CD14-positive monocyte (primary cell): ENCODE measurements around the gene ARHGAP15. TPM values are rescaled to one million over a fixed set of nuclear protein-coding genes. Genes with fewer than 3 reads are reported as not detected.

Source experiments
- DNase-seq, 3 donors: peaks; one replicate each; pipeline ENCODE4 v3.0.0-alpha.2; 2011 to 2022
- H2AFZ ChIP-seq: 2 replicates; pipeline ENCODE4 v1.6.0; 2012; ENCODE audit warnings: mild to moderate bottlenecking, low read depth, low read length, inconsistent platforms; ENCODE audit not compliant: insufficient read depth, poor library complexity, severe bottlenecking
- H3K27ac ChIP-seq, 2 donors: 1 replicate in 1 of 2; 2 replicates in 1 of 2; pipeline ENCODE4 v1.5.1; 2012 to 2013; ENCODE audit warnings: low read length in 2 of 2, control low read depth in 1 of 2, inconsistent platforms in 1 of 2, low read depth in 1 of 2, mild to moderate bottlenecking in 1 of 2
- H3K27me3 ChIP-seq, 2 donors: one replicate each; pipeline versions ENCODE4 v1.6.0 to v1.6.1; 2011 to 2013; ENCODE audit warnings: low read length in 2 of 2; ENCODE audit not compliant: control insufficient read depth in 2 of 2, insufficient read depth in 2 of 2
- H3K36me3 ChIP-seq, 2 donors: replicated peaks in 1 of 2; 1 replicate in 1 of 2; 2 replicates in 1 of 2; pipeline versions ENCODE4 v1.5.1 to v1.6.1; 2012 to 2013; ENCODE audit warnings: low read length in 2 of 2, control low read depth in 1 of 2, inconsistent platforms in 1 of 2, mild to moderate bottlenecking in 1 of 2; ENCODE audit not compliant: insufficient read depth in 2 of 2, control insufficient read depth in 1 of 2
- H3K4me1 ChIP-seq, 2 donors: 1 replicate in 1 of 2; 2 replicates in 1 of 2; pipeline versions ENCODE4 v1.5.1 to v1.6.1; 2012 to 2013; ENCODE audit warnings: low read length in 2 of 2, control low read depth in 1 of 2, inconsistent platforms in 1 of 2, mild to moderate bottlenecking in 1 of 2, moderate library complexity in 1 of 2; ENCODE audit not compliant: insufficient read depth in 2 of 2, control insufficient read depth in 1 of 2
- H3K4me2 ChIP-seq: replicated peaks from 2 replicates; pipeline ENCODE3; 2012; ENCODE audit warnings: low read length, moderate library complexity, mild to moderate bottlenecking; ENCODE audit not compliant: poor library complexity, severe bottlenecking; ENCODE audit errors: extremely low read depth
- H3K4me3 ChIP-seq, 3 experiments: fragments of 200-600 bp in 1 of 3; sonication (generic) in 1 of 3; replicated peaks in 1 of 3; 1 replicate in 2 of 3; 2 replicates in 1 of 3; pipeline ENCODE4 v1.5.1; 2011 to 2013; ENCODE audit warnings: low read length in 3 of 3, mild to moderate bottlenecking in 3 of 3, control low read depth in 2 of 3, low read depth in 2 of 3, inconsistent platforms in 1 of 3, moderate library complexity in 1 of 3
- H3K79me2 ChIP-seq: 2 replicates; pipeline ENCODE4 v1.6.0; 2012; ENCODE audit warnings: mild to moderate bottlenecking, control low read depth, inconsistent platforms, low read length, moderate library complexity; ENCODE audit not compliant: insufficient read depth
- H3K9ac ChIP-seq: 2 replicates; pipeline ENCODE4 v1.6.0; 2017; ENCODE audit warnings: low read length, mild to moderate bottlenecking; ENCODE audit not compliant: insufficient read depth, poor library complexity, severe bottlenecking
- H3K9me3 ChIP-seq, 2 donors: replicated peaks in 1 of 2; 1 replicate in 1 of 2; 2 replicates in 1 of 2; pipeline versions ENCODE4 v1.5.1 to v1.6.1; 2012 to 2013; ENCODE audit warnings: low read length in 2 of 2, control low read depth in 1 of 2; ENCODE audit not compliant: control insufficient read depth in 1 of 2, insufficient read depth in 1 of 2
- H4K20me1 ChIP-seq: 2 replicates; pipeline ENCODE4 v1.6.0; 2012; ENCODE audit warnings: mild to moderate bottlenecking, low read length, control low read depth, moderate library complexity; ENCODE audit not compliant: insufficient read depth
- H3K27ac Mint-ChIP-seq, 7 donors: one replicate each; pipeline ENCODE4 v1.8.0; 2020; ENCODE audit warnings: mild to moderate bottlenecking in 7 of 7, mixed read lengths in 7 of 7, moderate library complexity in 6 of 7, inconsistent platforms in 2 of 7
- H3K27me3 Mint-ChIP-seq, 3 donors: one replicate each; pipeline ENCODE4 v1.8.0; 2021 to 2022; ENCODE audit warnings: low read depth in 3 of 3, mild to moderate bottlenecking in 3 of 3, mixed read lengths in 3 of 3, moderate library complexity in 3 of 3, inconsistent platforms in 1 of 3
- H3K36me3 Mint-ChIP-seq, 2 donors: one replicate each; pipeline ENCODE4 v1.8.0; 2020; ENCODE audit warnings: mixed read lengths in 2 of 2, inconsistent platforms in 1 of 2, mild to moderate bottlenecking in 1 of 2
- H3K4me1 Mint-ChIP-seq: one replicate; pipeline ENCODE4 v1.8.0; 2020; ENCODE audit warnings: mild to moderate bottlenecking, mixed read lengths
- H3K4me3 Mint-ChIP-seq, 2 donors: one replicate each; pipeline ENCODE4 v1.8.0; 2020; ENCODE audit warnings: mild to moderate bottlenecking in 2 of 2, mixed read lengths in 2 of 2, moderate library complexity in 1 of 2
- H3K9me3 Mint-ChIP-seq, 7 donors: one replicate each; pipeline ENCODE4 v1.8.0; 2020 to 2022; ENCODE audit warnings: mixed read lengths in 7 of 7, mild to moderate bottlenecking in 6 of 7, moderate library complexity in 6 of 7, inconsistent platforms in 2 of 7
- WGBS: methylation state at CpG from one replicate; pipeline ENCODE4 v1.1.5; 2013; ENCODE audit warnings: missing lambda C conversion rate; ENCODE audit not compliant: insufficient coverage; 5-methylcytosine and 5-hydroxymethylcytosine counted together
- intact Hi-C, 2 donors: fragments of 100-400 bp; cut with micrococcal nuclease; formaldehyde crosslinking; loops; one replicate each; pipeline versions ENCODE4 v1.15.0 to v1.15.1; 2023
- polyA plus RNA-seq, 3 donors: library from polyadenylated mRNA; depleted of rRNA in 1 of 3; unstranded in 2 of 3; stranded (reverse) in 1 of 3; fragments of 300-500 nt in 2 of 3; fragments of >200 nt in 1 of 3; fragmentation: Illumina TruSeq in 2 of 3; gene quantifications; 1 replicate in 2 of 3; 2 replicates in 1 of 3; pipeline ENCODE4 v1.2.3, GENCODE V29; 2012 to 2021
- TF ChIP-seq, protein P1 (sequence below): fragments of 200-600 bp; IDR thresholded peaks from one replicate; pipeline ENCODE4 v1.8.0; 2022; ENCODE audit warnings: antibody characterized with exemption, mild to moderate bottlenecking

Gene ARHGAP15
- polyA plus RNA-seq, 3 donors, result 35.4 to 50.9 (median 50.7) TPM

DNA sequence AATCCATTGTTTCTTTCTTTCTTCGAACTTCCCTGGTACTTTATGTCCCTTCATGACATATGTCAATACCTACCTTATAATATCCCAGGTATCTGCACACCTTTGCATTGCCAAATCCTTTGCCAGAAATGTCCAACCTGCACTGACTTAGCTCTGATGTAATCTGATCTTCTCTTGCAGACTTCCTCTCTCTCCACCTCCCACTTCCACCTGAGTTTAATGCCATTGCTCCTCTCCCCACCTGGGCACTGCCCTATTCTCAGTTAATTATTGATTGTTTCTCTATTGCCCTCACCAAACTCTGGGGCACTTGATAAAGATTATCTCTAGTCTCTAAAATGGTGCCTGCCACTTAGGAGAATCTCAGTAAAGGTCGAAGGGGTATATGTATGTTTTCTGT lies 23.0 kb downstream of the ARHGAP15 start:
- DNase-seq, result no peak
- peak overlapping the region; percentile 73 to 94 (median 87) for H3K27ac Mint-ChIP-seq
- no peaks in the 10 kb centered on the region for H3K27me3 ChIP-seq
- H3K9me3 ChIP-seq, result no peaks in the 10 kb centered on the region
- H3K4me2 ChIP-seq, result peak overlapping the region; percentile 43
- WGBS, result 75% methylated on average over 1 of the region's 2 CpGs
- H3K4me1 Mint-ChIP-seq, result peaks cover 73% of the 10 kb centered on the region
- TF ChIP-seq, protein P1, sequence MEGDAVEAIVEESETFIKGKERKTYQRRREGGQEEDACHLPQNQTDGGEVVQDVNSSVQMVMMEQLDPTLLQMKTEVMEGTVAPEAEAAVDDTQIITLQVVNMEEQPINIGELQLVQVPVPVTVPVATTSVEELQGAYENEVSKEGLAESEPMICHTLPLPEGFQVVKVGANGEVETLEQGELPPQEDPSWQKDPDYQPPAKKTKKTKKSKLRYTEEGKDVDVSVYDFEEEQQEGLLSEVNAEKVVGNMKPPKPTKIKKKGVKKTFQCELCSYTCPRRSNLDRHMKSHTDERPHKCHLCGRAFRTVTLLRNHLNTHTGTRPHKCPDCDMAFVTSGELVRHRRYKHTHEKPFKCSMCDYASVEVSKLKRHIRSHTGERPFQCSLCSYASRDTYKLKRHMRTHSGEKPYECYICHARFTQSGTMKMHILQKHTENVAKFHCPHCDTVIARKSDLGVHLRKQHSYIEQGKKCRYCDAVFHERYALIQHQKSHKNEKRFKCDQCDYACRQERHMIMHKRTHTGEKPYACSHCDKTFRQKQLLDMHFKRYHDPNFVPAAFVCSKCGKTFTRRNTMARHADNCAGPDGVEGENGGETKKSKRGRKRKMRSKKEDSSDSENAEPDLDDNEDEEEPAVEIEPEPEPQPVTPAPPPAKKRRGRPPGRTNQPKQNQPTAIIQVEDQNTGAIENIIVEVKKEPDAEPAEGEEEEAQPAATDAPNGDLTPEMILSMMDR, result no peak
- H3K36me3 ChIP-seq, result peaks cover 0 to 13% of the 10 kb centered on the region in 2 donors
- no peaks in the 10 kb centered on the region for H4K20me1 ChIP-seq
- H3K4me3 Mint-ChIP-seq, result no peak overlapping the region
- H3K27me3 Mint-ChIP-seq, result no peaks in the 10 kb centered on the region
- peaks cover 69 to 82% of the 10 kb centered on the region in 2 donors for H3K4me1 ChIP-seq
- intact Hi-C loops, result no loop called here
- H3K27ac ChIP-seq, result peak overlapping the region; percentile 46 to 87
- no peak overlapping the region for H3K9ac ChIP-seq
- peaks cover 86% of the 10 kb centered on the region for H3K79me2 ChIP-seq
- H2AFZ ChIP-seq, result no peak overlapping the region
- H3K4me3 ChIP-seq, result peak overlapping the region in 1 of 3 experiments; percentile 52
- no peaks in the 10 kb centered on the region for H3K9me3 Mint-ChIP-seq
- H3K36me3 Mint-ChIP-seq, result peaks cover 10 to 14% of the 10 kb centered on the region in 2 donors

DNA sequence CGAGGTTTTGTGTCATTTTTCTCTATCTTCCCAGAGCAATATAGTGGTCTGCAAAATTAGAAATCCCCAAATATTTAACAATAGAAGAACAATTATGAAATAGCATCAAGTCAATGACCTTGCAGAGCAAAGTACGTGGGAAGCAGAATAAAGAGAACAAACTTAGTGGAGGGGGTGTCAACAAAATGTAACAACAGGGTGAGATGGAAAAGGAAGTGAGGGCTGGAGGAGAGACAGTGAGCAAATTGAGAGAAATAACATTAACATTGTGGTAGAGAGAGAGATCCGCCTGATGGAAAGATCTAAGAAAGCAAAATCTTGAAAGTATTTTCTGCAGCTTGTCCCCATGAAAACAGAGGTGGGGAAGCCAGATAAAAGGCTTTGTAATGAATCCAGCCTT lies 23.4 kb downstream of the ARHGAP15 start:
- Histone ChIP-seq H3K27me3 (no peaks in the 10 kb centered on the region), H3K27ac (peak overlapping the region; percentile 50 to 87), H3K4me3 (peak overlapping the region in 2 of 3 experiments; percentile 30 to 52), H3K9ac (peak overlapping the region; percentile 15), H2AFZ (peak overlapping the region; percentile 29), H3K4me2 (peak overlapping the region; percentile 43), H3K36me3 (peaks cover 0 to 18% of the 10 kb centered on the region in 2 donors), H3K9me3 (no peaks in the 10 kb centered on the region), H3K79me2 (peaks cover 86% of the 10 kb centered on the region), H4K20me1 (no peaks in the 10 kb centered on the region), H3K4me1 (peaks cover 67 to 78% of the 10 kb centered on the region in 2 donors)
- H3K4me3 Mint-ChIP-seq, result peak overlapping the region; percentile 28 to 68
- H3K27ac Mint-ChIP-seq, result peak overlapping the region; percentile 73 to 94 (median 87)
- TF ChIP-seq, protein P1, result no peak
- DNase-seq, result peak in 2 of 3 donors; percentile 39 to 40
- no peaks in the 10 kb centered on the region for H3K9me3 Mint-ChIP-seq
- 9% methylated on average over 2 of the region's 3 CpGs for WGBS
- H3K27me3 Mint-ChIP-seq, result no peaks in the 10 kb centered on the region
- peaks cover 72% of the 10 kb centered on the region for H3K4me1 Mint-ChIP-seq
- intact Hi-C loops, result no loop called here
- peaks cover 12 to 18% of the 10 kb centered on the region in 2 donors for H3K36me3 Mint-ChIP-seq
